ENCODE data around the gene RBBP5.

DNA sequence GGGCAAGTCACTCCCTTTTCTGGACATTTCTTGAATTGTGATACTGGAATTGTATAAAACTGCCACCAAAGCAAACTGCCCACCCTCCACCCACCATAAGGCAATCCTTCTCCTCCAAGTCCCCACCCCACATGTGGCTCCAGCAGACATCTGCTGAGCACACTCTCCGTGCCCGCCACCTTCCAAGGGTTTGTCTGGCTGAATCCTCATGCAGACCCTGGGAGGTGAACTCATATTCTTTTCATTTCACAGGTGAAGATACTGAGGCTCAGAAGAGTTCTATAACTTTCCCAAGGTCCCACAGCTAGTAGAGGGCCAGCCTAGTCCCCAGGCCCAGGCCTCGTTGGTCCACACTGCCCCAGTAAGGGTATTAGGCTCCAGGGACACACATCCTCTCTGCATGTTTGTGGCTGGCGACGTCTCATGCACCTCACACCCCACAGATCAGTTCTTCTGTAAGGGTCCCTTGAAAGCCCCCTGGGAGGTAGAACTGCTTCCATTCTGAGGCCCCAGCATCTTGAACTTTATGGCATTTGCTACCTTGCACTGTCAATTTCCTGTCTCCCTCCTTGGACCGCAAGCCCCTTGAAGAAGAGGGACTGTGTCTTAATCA lies 64.7 kb downstream of the RBBP5 start:
- TF ChIP-seq, protein P1, sequence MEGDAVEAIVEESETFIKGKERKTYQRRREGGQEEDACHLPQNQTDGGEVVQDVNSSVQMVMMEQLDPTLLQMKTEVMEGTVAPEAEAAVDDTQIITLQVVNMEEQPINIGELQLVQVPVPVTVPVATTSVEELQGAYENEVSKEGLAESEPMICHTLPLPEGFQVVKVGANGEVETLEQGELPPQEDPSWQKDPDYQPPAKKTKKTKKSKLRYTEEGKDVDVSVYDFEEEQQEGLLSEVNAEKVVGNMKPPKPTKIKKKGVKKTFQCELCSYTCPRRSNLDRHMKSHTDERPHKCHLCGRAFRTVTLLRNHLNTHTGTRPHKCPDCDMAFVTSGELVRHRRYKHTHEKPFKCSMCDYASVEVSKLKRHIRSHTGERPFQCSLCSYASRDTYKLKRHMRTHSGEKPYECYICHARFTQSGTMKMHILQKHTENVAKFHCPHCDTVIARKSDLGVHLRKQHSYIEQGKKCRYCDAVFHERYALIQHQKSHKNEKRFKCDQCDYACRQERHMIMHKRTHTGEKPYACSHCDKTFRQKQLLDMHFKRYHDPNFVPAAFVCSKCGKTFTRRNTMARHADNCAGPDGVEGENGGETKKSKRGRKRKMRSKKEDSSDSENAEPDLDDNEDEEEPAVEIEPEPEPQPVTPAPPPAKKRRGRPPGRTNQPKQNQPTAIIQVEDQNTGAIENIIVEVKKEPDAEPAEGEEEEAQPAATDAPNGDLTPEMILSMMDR (IDR thresholded peaks at IDR 0.05): no peak
- no peak for TF ChIP-seq POLR2A (IDR thresholded peaks at IDR 0.05)

Measured in uterus (tissue), 2 donors.